HepG2 (cell line): ENCODE results near the gene SLC12A9. TPM values are rescaled to one million over a fixed set of nuclear protein-coding genes. Genes with fewer than 3 reads are reported as not detected.

Source experiments
- BCL6 ChIP-seq: IDR thresholded peaks from 2 replicates; pipeline ENCODE4 v1.6.1; 2016; ENCODE audit warnings: missing genetic modification reagents, missing compliant biosample characterization
- BCLAF1 ChIP-seq: fragments of 450-650 bp; IDR thresholded peaks from 2 replicates; pipeline ENCODE4 v1.6.1; 2017; ENCODE audit warnings: mild to moderate bottlenecking
- CEBPG ChIP-seq: IDR thresholded peaks from 2 replicates; pipeline ENCODE4 v1.6.1; 2016
- DMAP1 ChIP-seq: IDR thresholded peaks from 2 replicates; pipeline ENCODE4 v1.6.1; 2016
- KDM5B ChIP-seq: sonication (generic); formaldehyde crosslinking; IDR thresholded peaks from 2 replicates; pipeline ENCODE4 v1.4.0; 2020; ENCODE audit warnings: missing genetic modification reagents, mild to moderate bottlenecking, borderline replicate concordance
- KDM6A ChIP-seq: IDR thresholded peaks from 2 replicates; pipeline ENCODE4 v1.6.1; 2016; ENCODE audit warnings: low read depth
- LRRFIP1 ChIP-seq: sonication (generic); formaldehyde crosslinking; conservative IDR thresholded peaks from 2 replicates; pipeline ENCODE4 v1.4.0; 2020; ENCODE audit warnings: missing genetic modification reagents
- MTA1 ChIP-seq: sonication (generic); formaldehyde crosslinking; IDR thresholded peaks from 2 replicates; pipeline ENCODE4 v1.4.0; 2020; ENCODE audit warnings: missing genetic modification reagents, mild to moderate bottlenecking, borderline replicate concordance
- MXD4 ChIP-seq: IDR thresholded peaks from 2 replicates; pipeline ENCODE4 v1.6.1; 2016; ENCODE audit warnings: mild to moderate bottlenecking, missing biosample characterization, missing genetic modification reagents
- SIX1 ChIP-seq: sonication (generic); formaldehyde crosslinking; IDR thresholded peaks from 2 replicates; pipeline ENCODE4 v1.4.0; 2020; ENCODE audit warnings: missing genetic modification reagents, borderline replicate concordance
- STAG1 ChIP-seq: sonication (generic); formaldehyde crosslinking; IDR thresholded peaks from 2 replicates; pipeline ENCODE4 v1.4.0; 2020; ENCODE audit warnings: missing genetic modification reagents
- TERF1 ChIP-seq: sonication (generic); formaldehyde crosslinking; IDR thresholded peaks from 2 replicates; pipeline ENCODE4 v1.8.0; 2022; ENCODE audit warnings: mild to moderate bottlenecking, missing genetic modification reagents, moderate library complexity
- ZBTB34 ChIP-seq: sonication (generic); formaldehyde crosslinking; IDR thresholded peaks from 2 replicates; pipeline ENCODE4 v1.8.0; 2022; ENCODE audit warnings: mild to moderate bottlenecking, missing genetic modification reagents
- ZNF331 ChIP-seq: sonication (generic); formaldehyde crosslinking; IDR thresholded peaks from 2 replicates; pipeline ENCODE4 v1.4.0; 2020; ENCODE audit warnings: missing genetic modification reagents
- ZNF33B ChIP-seq: sonication (generic); formaldehyde crosslinking; IDR thresholded peaks from 2 replicates; pipeline ENCODE4 v1.5.1; 2020; ENCODE audit warnings: mild to moderate bottlenecking, missing genetic modification reagents
- ZNF430 ChIP-seq: sonication (generic); formaldehyde crosslinking; IDR thresholded peaks from 2 replicates; pipeline ENCODE4 v1.9.0; 2021; ENCODE audit warnings: mild to moderate bottlenecking, missing genetic modification reagents
- ZNF674 ChIP-seq: sonication (generic); formaldehyde crosslinking; IDR thresholded peaks from 2 replicates; pipeline ENCODE4 v1.5.0; 2020; ENCODE audit warnings: low read depth, mild to moderate bottlenecking, missing genetic modification reagents
- ZXDC ChIP-seq: sonication (generic); formaldehyde crosslinking; IDR thresholded peaks from 2 replicates; pipeline ENCODE4 v1.5.0; 2020; ENCODE audit warnings: mild to moderate bottlenecking, missing genetic modification reagents
- polyA plus RNA-seq, 8 experiments: library from polyadenylated mRNA; depleted of rRNA in 3 of 8; stranded (reverse) in 7 of 8; unstranded in 1 of 8; fragments of >200 nt; fragmentation: Illumina TruSeq in 4 of 8; extraction: Trizol in 4 of 8; gene quantifications; 2 replicates each; pipeline versions ENCODE4 v1.2.1 to v1.2.3, GENCODE V29; 2011 to 2016; ENCODE audit warnings: low read depth in 4 of 8, missing spikeins in 1 of 8, mixed read lengths in 1 of 8; ENCODE audit not compliant: insufficient read depth in 1 of 8
- total RNA-seq, 5 experiments: library from RNA; depleted of rRNA; stranded (reverse); fragments of >200 nt; fragmentation: Illumina TruSeq; extraction: Trizol; gene quantifications; 2 replicates each; pipeline ENCODE4 v1.2.3, GENCODE V29; 2016; ENCODE audit warnings: low read depth in 1 of 5

SLC12A9 gene
- total and polyA plus RNA-seq, 2 of the 13 experiments (the other 11 are each of a cell fraction or from before 2014, with no cell fraction given) = 8.7 to 16.6 TPM

- TF ChIP-seq ZXDC (CRISPR knock-in tag) (peak; percentile 93; the same call in 1 of the 2 replicates), SIX1 (CRISPR knock-in tag) (no peak), KDM6A (CRISPR knock-in tag) (no peak), BCLAF1 (no peak), ZBTB34 (CRISPR knock-in tag) (peak; percentile 19; the same call in 1 of the 2 replicates), MXD4 (CRISPR knock-in tag) (peak; percentile 41; the same call in 1 of the 2 replicates), KDM5B (CRISPR knock-in tag) (peak; percentile 73; the same call in 1 of the 2 replicates), CEBPG (CRISPR knock-in tag) (peak; percentile 41; the same call in 1 of the 2 replicates), MTA1 (CRISPR knock-in tag) (peak; percentile 54; the same call in 1 of the 2 replicates), STAG1 (CRISPR knock-in tag) (no peak), ZNF430 (peak; percentile 87; the same call in 1 of the 2 replicates), LRRFIP1 (no peak), BCL6 (CRISPR knock-in tag) (no peak; the same call in 1 of the 2 replicates), TERF1 (CRISPR knock-in tag) (no peak), ZNF33B (CRISPR knock-in tag) (no peak; the same call in 1 of the 2 replicates), DMAP1 (CRISPR knock-in tag) (peak; percentile 89), ZNF331 (CRISPR knock-in tag) (peak; percentile 57; the same call in 1 of the 2 replicates), ZNF674 (peak; percentile 63; the same call in 1 of the 2 replicates)
Measured at GRCh38 chr7:100874577-100875355, 22.3 kb downstream of the SLC12A9 start, which contains the start of gene SRRT (continued).
